HEK293 (cell line): ENCODE results near the gene FOXP1.

ENCODE experiments used
- CTCF ChIA-PET: fragments of 350-600 bp; formaldehyde crosslinking; extraction: SDS; loops from one replicate; lab custom pipeline; 2021; ENCODE audit warnings: antibody characterized with exemption; lab: Yijun Ruan, JAX
- POLR2A ChIA-PET: fragments of 300-600 bp; formaldehyde crosslinking; extraction: SDS; loops from one replicate; lab custom pipeline; 2020; ENCODE audit warnings: antibody characterized with exemption, inconsistent platforms; lab: Yijun Ruan, JAX
- H3K27ac ChIP-seq: fragments of 200-500 bp; sonication (Bioruptor generic); 2 replicates; pipeline ENCODE4 v1.5.1; 2014; ENCODE audit warnings: low read depth, low read length, control low read depth, inconsistent platforms; ENCODE audit errors: extremely low read depth
- H3K36me3 ChIP-seq, 2 experiments: fragments of 200-500 bp in 1 of 2; sonication (Bioruptor generic) in 1 of 2; 1 replicate in 1 of 2; 2 replicates in 1 of 2; pipeline ENCODE4 v1.5.1; 2014 to 2017; ENCODE audit warnings: inconsistent platforms in 2 of 2, low read length in 2 of 2; ENCODE audit not compliant: control insufficient read depth in 2 of 2, insufficient read depth in 1 of 2
- H3K4me1 ChIP-seq: fragments of 200-500 bp; sonication (Bioruptor generic); 2 replicates; pipeline ENCODE4 v1.5.1; 2014; ENCODE audit warnings: mild to moderate bottlenecking, low read length, inconsistent platforms; ENCODE audit not compliant: control insufficient read depth, insufficient read depth
- H3K4me3 ChIP-seq: 2 replicates; pipeline ENCODE4 v1.5.1; 2011; ENCODE audit warnings: low read depth, mild to moderate bottlenecking, control low read depth, low read length, moderate library complexity
- H3K9me3 ChIP-seq: fragments of 200-500 bp; sonication (Bioruptor generic); 2 replicates; pipeline ENCODE4 v1.5.1; 2014; ENCODE audit warnings: low read depth, low read length, inconsistent platforms; ENCODE audit not compliant: control insufficient read depth, insufficient read depth
- EGR2 ChIP-seq: fragments of 450-650 bp; formaldehyde crosslinking; IDR thresholded peaks from 2 replicates; pipeline ENCODE4 v1.5.1; 2016; ENCODE audit warnings: low read depth, missing biosample characterization, missing genetic modification characterization
- ELK4 ChIP-seq: IDR thresholded peaks from 2 replicates; pipeline ENCODE4 v1.6.1; 2011; ENCODE audit warnings: mild to moderate bottlenecking, low read depth, low read length, borderline replicate concordance
- GFI1B ChIP-seq: fragments of 450-650 bp; formaldehyde crosslinking; IDR thresholded peaks from 2 replicates; pipeline ENCODE4 v1.5.1; 2016; ENCODE audit warnings: missing biosample characterization, missing genetic modification characterization
- KLF1 ChIP-seq: fragments of 450-650 bp; formaldehyde crosslinking; IDR thresholded peaks from 2 replicates; pipeline ENCODE4 v1.5.1; 2016; ENCODE audit warnings: missing biosample characterization, missing genetic modification characterization
- KLF7 ChIP-seq: fragments of 450-650 bp; formaldehyde crosslinking; IDR thresholded peaks from 2 replicates; pipeline ENCODE4 v1.5.1; 2016; ENCODE audit warnings: missing biosample characterization, missing genetic modification characterization, borderline replicate concordance
- MEIS1 ChIP-seq: sonication (generic); formaldehyde crosslinking; IDR thresholded peaks from 2 replicates; pipeline ENCODE4 v1.8.1; 2022; ENCODE audit warnings: missing genetic modification reagents, mild to moderate bottlenecking, borderline replicate concordance
- ZBTB17 ChIP-seq: fragments of 450-650 bp; formaldehyde crosslinking; IDR thresholded peaks from 2 replicates; pipeline ENCODE4 v1.5.1; 2016; ENCODE audit warnings: missing biosample characterization, missing genetic modification characterization
- ZBTB48 ChIP-seq: fragments of 450-650 bp; formaldehyde crosslinking; IDR thresholded peaks from 2 replicates; pipeline ENCODE4 v1.5.1; 2016; ENCODE audit warnings: missing biosample characterization, missing genetic modification characterization
- ZNF18 ChIP-seq: fragments of 450-650 bp; formaldehyde crosslinking; IDR thresholded peaks from 2 replicates; pipeline ENCODE4 v1.5.1; 2016; ENCODE audit warnings: missing biosample characterization, missing genetic modification characterization
- ZNF2 ChIP-seq: fragments of 450-650 bp; formaldehyde crosslinking; IDR thresholded peaks from 2 replicates; pipeline ENCODE4 v1.5.1; 2016; ENCODE audit warnings: missing biosample characterization, missing genetic modification characterization
- ZNF341 ChIP-seq: fragments of 450-650 bp; formaldehyde crosslinking; IDR thresholded peaks from 2 replicates; pipeline ENCODE4; 2016; ENCODE audit warnings: low read depth, missing biosample characterization, missing genetic modification characterization
- ZNF621 ChIP-seq: fragments of 450-650 bp; formaldehyde crosslinking; IDR thresholded peaks from 2 replicates; pipeline ENCODE4 v1.5.1; 2017; ENCODE audit warnings: missing biosample characterization, missing genetic modification characterization
- ZNF654 ChIP-seq: fragments of 450-650 bp; formaldehyde crosslinking; IDR thresholded peaks from 2 replicates; pipeline ENCODE4 v1.5.1; 2016; ENCODE audit warnings: low read depth, missing biosample characterization, missing genetic modification characterization
- ZNF660 ChIP-seq: fragments of 450-650 bp; IDR thresholded peaks from 2 replicates; pipeline ENCODE4 v1.5.1; 2018; ENCODE audit warnings: missing biosample characterization, mild to moderate bottlenecking, missing genetic modification characterization
- ZNF670 ChIP-seq: fragments of 450-650 bp; formaldehyde crosslinking; IDR thresholded peaks from 2 replicates; pipeline ENCODE4 v1.5.1; 2016; ENCODE audit warnings: missing biosample characterization, missing genetic modification characterization, low read depth
- ZNF776 ChIP-seq: fragments of 450-650 bp; formaldehyde crosslinking; IDR thresholded peaks from 2 replicates; pipeline ENCODE4 v1.5.0; 2017; ENCODE audit warnings: missing biosample characterization, missing genetic modification characterization, borderline replicate concordance
- ZSCAN4 ChIP-seq: fragments of 450-650 bp; formaldehyde crosslinking; IDR thresholded peaks from 2 replicates; pipeline ENCODE4 v1.5.1; 2017; ENCODE audit warnings: missing biosample characterization, missing genetic modification characterization
- TF ChIP-seq, protein P1 (sequence below): fragments of 450-650 bp; formaldehyde crosslinking; IDR thresholded peaks from 2 replicates; pipeline ENCODE4 v1.5.1; 2016; ENCODE audit warnings: missing biosample characterization, missing genetic modification characterization
- TF ChIP-seq, protein P2 (sequence below): fragments of 450-650 bp; formaldehyde crosslinking; IDR thresholded peaks from 2 replicates; pipeline ENCODE4 v1.5.1; 2016; ENCODE audit warnings: missing biosample characterization, missing genetic modification characterization

FOXP1 gene

GRCh38 chr3:71464613-71465012, 118.9 kb downstream of the FOXP1 start (continued):
- TF ChIP-seq MEIS1 (CRISPR knock-in tag) (no peak), GFI1B (tag by site-specific recombination) (no peak)
- TF ChIP-seq, protein P1, sequence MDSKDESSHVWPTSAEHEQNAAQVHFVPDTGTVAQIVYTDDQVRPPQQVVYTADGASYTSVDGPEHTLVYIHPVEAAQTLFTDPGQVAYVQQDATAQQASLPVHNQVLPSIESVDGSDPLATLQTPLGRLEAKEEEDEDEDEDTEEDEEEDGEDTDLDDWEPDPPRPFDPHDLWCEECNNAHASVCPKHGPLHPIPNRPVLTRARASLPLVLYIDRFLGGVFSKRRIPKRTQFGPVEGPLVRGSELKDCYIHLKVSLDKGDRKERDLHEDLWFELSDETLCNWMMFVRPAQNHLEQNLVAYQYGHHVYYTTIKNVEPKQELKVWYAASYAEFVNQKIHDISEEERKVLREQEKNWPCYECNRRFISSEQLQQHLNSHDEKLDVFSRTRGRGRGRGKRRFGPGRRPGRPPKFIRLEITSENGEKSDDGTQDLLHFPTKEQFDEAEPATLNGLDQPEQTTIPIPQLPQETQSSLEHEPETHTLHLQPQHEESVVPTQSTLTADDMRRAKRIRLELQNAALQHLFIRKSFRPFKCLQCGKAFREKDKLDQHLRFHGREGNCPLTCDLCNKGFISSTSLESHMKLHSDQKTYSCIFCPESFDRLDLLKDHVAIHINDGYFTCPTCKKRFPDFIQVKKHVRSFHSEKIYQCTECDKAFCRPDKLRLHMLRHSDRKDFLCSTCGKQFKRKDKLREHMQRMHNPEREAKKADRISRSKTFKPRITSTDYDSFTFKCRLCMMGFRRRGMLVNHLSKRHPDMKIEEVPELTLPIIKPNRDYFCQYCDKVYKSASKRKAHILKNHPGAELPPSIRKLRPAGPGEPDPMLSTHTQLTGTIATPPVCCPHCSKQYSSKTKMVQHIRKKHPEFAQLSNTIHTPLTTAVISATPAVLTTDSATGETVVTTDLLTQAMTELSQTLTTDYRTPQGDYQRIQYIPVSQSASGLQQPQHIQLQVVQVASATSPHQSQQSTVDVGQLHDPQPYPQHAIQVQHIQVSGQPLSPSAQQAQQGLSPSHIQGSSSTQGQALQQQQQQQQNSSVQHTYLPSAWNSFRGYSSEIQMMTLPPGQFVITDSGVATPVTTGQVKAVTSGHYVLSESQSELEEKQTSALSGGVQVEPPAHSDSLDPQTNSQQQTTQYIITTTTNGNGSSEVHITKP (tag by site-specific recombination): no peak
- TF ChIP-seq, all 188 proteins: peak for 0

DNA sequence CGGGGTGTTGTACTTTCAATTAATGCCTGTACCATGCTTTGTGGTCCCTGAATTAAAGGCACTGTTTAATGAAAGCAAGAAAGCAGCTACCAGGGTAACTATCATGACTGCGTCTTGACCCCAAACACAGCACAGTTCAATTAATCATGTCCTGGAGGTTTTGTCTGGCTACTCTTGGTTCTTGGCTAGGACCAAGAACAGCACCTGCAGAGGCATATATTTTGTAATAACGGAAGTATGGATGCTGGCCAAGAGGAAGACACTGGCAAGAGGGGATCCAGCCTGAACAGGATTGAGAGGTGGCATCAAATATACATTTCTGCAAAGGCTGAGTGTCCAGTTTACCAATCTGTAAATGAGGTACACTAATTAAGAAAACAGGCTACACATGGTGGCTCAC, 119.9 kb downstream of the FOXP1 start:
- H3K4me3 ChIP-seq: no peak overlapping the region
- no peaks in the 10 kb centered on the region for H3K36me3 ChIP-seq
- no peak overlapping the region for H3K27ac ChIP-seq
- CTCF ChIA-PET: no interaction called here
- POLR2A ChIA-PET: no interaction called here
- H3K4me1 ChIP-seq: no peaks in the 10 kb centered on the region; the same call in 1 of the 2 replicates
- no peak for TF ChIP-seq ZNF670 (tag by site-specific recombination)
- TF ChIP-seq, protein P2, sequence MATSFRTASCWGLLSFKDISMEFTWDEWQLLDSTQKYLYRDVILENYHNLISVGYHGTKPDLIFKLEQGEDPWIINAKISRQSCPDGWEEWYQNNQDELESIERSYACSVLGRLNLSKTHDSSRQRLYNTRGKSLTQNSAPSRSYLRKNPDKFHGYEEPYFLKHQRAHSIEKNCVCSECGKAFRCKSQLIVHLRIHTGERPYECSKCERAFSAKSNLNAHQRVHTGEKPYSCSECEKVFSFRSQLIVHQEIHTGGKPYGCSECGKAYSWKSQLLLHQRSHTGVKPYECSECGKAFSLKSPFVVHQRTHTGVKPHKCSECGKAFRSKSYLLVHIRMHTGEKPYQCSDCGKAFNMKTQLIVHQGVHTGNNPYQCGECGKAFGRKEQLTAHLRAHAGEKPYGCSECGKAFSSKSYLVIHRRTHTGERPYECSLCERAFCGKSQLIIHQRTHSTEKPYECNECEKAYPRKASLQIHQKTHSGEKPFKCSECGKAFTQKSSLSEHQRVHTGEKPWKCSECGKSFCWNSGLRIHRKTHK (tag by site-specific recombination): no peak
- TF ChIP-seq EGR2 (tag by site-specific recombination): no peak
- no peak for TF ChIP-seq ZBTB48
- no peak for TF ChIP-seq ZNF2 (tag by site-specific recombination)
- TF ChIP-seq ZNF654: no peak
- TF ChIP-seq ZNF341 (tag by site-specific recombination): no peak
- no peak for TF ChIP-seq ZSCAN4 (tag by site-specific recombination)
- TF ChIP-seq KLF1 (tag by site-specific recombination): no peak
- TF ChIP-seq ZNF660 (tag by site-specific recombination): no peak
- TF ChIP-seq ZNF621: no peak
- TF ChIP-seq KLF7 (tag by site-specific recombination): no peak
- TF ChIP-seq ZNF776 (tag by site-specific recombination): no peak
- TF ChIP-seq ZBTB17: no peak
- no peak for TF ChIP-seq ELK4
- TF ChIP-seq ZNF18 (tag by site-specific recombination): no peak
- H3K9me3 ChIP-seq: no peaks in the 10 kb centered on the region
